ENCODE data around the gene ADIPOQ.
"Not testable (repeated sequence)": the region's sequence is repeated elsewhere in the genome, so short reads cannot be mapped to it uniquely, and the experiment has no call there.

Gene ADIPOQ

GRCh38 chr3:186854146-186854545, 11.6 kb downstream of the ADIPOQ start:
- no peak overlapping the region for H3K4me3 ChIP-seq (ENCODE audit: low read length)
- H3K4me1 ChIP-seq (ENCODE audit: low read length) = peaks cover 3% of the 10 kb centered on the region
- peaks cover 4% of the 10 kb centered on the region; the same call in 1 of the 2 replicates for H3K9me3 ChIP-seq (ENCODE audit: insufficient read depth, low read length)
- H3K79me2 ChIP-seq (ENCODE audit: low read length) = no peaks in the 10 kb centered on the region
- H3K36me3 ChIP-seq (replicated peaks; ENCODE audit: low read depth, low read length) = no peaks in the 10 kb centered on the region
- H3K9ac ChIP-seq (ENCODE audit: low read length) = no peak overlapping the region
- no peak overlapping the region for H2AFZ ChIP-seq (ENCODE audit: low read depth, low read length)
- no peak overlapping the region for H3K27ac ChIP-seq (ENCODE audit: low read length)
- H3K27me3 ChIP-seq (ENCODE audit: low read depth, low read length) = no peaks in the 10 kb centered on the region
- no peaks in the 10 kb centered on the region for H4K20me1 ChIP-seq (ENCODE audit: insufficient read depth, low read length)
- no peak overlapping the region for H3K4me2 ChIP-seq (ENCODE audit: low read length)
- TF ChIP-seq, protein P1, sequence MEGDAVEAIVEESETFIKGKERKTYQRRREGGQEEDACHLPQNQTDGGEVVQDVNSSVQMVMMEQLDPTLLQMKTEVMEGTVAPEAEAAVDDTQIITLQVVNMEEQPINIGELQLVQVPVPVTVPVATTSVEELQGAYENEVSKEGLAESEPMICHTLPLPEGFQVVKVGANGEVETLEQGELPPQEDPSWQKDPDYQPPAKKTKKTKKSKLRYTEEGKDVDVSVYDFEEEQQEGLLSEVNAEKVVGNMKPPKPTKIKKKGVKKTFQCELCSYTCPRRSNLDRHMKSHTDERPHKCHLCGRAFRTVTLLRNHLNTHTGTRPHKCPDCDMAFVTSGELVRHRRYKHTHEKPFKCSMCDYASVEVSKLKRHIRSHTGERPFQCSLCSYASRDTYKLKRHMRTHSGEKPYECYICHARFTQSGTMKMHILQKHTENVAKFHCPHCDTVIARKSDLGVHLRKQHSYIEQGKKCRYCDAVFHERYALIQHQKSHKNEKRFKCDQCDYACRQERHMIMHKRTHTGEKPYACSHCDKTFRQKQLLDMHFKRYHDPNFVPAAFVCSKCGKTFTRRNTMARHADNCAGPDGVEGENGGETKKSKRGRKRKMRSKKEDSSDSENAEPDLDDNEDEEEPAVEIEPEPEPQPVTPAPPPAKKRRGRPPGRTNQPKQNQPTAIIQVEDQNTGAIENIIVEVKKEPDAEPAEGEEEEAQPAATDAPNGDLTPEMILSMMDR (IDR thresholded peaks at IDR 0.05; ENCODE audit: low read depth, low read length) = no peak
- no peak for TF ChIP-seq EZH2phosphoT487 (IDR thresholded peaks at IDR 0.05; ENCODE audit: low read depth)

GRCh38 chr3:186854954-186855353, 12.4 kb downstream of the ADIPOQ start:
- Histone ChIP-seq H3K36me3 (replicated peaks; ENCODE audit: low read depth, low read length) (no peaks in the 10 kb centered on the region), H3K4me2 (ENCODE audit: low read length) (no peak overlapping the region), H3K27ac (ENCODE audit: low read length) (no peak overlapping the region), H3K9ac (ENCODE audit: low read length) (no peak overlapping the region), H3K79me2 (ENCODE audit: low read length) (no peaks in the 10 kb centered on the region), H3K4me3 (ENCODE audit: low read length) (no peak overlapping the region), H4K20me1 (ENCODE audit: insufficient read depth, low read length) (no peaks in the 10 kb centered on the region), H3K27me3 (ENCODE audit: low read depth, low read length) (no peaks in the 10 kb centered on the region), H3K4me1 (ENCODE audit: low read length) (no peaks in the 10 kb centered on the region), H3K9me3 (ENCODE audit: insufficient read depth, low read length) (peaks cover 4% of the 10 kb centered on the region; the same call in 1 of the 2 replicates), H2AFZ (ENCODE audit: low read depth, low read length) (no peak overlapping the region)
- TF ChIP-seq, protein P1 (IDR thresholded peaks at IDR 0.05; ENCODE audit: low read depth, low read length) = no peak
- no peak for TF ChIP-seq EZH2phosphoT487 (IDR thresholded peaks at IDR 0.05; ENCODE audit: low read depth)

DNA sequence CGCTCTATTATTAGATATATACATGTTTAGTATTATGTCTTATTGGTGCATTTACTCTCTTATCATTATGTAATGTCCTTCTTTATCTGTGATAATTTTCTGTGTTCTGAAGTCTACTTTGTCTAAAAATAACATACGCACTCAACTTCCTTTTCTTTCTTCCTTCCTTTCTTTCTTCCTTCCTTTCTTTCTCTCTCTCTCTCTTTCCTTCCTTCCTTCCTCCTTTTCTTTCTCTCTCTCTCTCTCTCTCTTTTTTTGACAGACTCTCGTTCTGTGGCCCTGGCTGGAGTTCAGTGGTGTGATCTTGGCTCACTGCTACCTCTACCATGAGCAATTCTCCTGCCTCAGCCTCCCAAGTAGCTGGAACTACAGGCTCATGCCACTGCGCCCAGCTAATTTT, 15.2 kb downstream of the ADIPOQ start:
- H3K4me2 ChIP-seq (ENCODE audit: low read length) = no peak overlapping the region
- no peak overlapping the region for H2AFZ ChIP-seq (ENCODE audit: low read depth, low read length)
- H3K79me2 ChIP-seq (ENCODE audit: low read length) = no peaks in the 10 kb centered on the region
- no peak overlapping the region for H3K27ac ChIP-seq (ENCODE audit: low read length)
- TF ChIP-seq, protein P1 (IDR thresholded peaks at IDR 0.05; ENCODE audit: low read depth, low read length) = no peak
- no peaks in the 10 kb centered on the region for H3K27me3 ChIP-seq (ENCODE audit: low read depth, low read length)
- peaks cover 4% of the 10 kb centered on the region; the same call in 1 of the 2 replicates for H3K9me3 ChIP-seq (ENCODE audit: insufficient read depth, low read length)
- H3K4me3 ChIP-seq (ENCODE audit: low read length) = no peak overlapping the region
- H3K36me3 ChIP-seq (replicated peaks; ENCODE audit: low read depth, low read length) = no peaks in the 10 kb centered on the region
- H4K20me1 ChIP-seq (ENCODE audit: insufficient read depth, low read length) = no peaks in the 10 kb centered on the region
- H3K9ac ChIP-seq (ENCODE audit: low read length) = no peak overlapping the region
- no peaks in the 10 kb centered on the region for H3K4me1 ChIP-seq (ENCODE audit: low read length)

DNA sequence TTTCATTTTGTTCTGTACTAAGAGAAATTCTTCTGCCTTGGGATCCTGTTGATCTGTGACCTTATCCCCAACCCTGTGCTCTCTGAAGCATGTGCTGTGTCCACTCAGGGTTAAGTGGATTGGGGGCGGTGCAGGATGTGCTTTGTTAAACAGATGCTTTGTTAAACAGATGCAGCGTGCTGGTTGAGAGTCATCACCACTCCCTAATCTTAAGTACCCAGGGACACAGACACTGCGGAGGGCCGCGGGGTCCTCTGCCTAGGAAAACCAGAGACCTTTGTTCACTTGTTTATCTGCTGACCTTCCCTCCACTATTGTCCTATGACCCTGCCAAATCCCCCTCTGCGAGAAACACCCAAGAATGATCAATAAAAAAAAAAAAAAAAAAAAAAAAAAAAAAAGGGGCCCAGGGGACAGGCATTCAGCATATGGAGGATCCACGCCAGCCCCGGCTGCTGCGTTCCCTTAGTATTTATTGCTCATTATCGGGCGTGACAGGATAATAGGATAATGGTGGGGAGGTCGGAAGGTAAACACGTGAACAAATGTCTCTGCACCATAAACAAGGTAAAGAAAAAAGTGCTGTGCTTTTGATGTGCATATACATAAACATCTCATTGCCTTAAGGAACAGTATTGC, 22.8 kb downstream of the ADIPOQ start:
- H3K4me1 ChIP-seq (ENCODE audit: low read length); H3K27ac ChIP-seq (ENCODE audit: low read length); H3K79me2 ChIP-seq (ENCODE audit: low read length); H3K27me3 ChIP-seq (ENCODE audit: low read depth, low read length); H3K36me3 ChIP-seq (replicated peaks; ENCODE audit: low read depth, low read length); H2AFZ ChIP-seq (ENCODE audit: low read depth, low read length); H3K9me3 ChIP-seq (ENCODE audit: insufficient read depth, low read length); H4K20me1 ChIP-seq (ENCODE audit: insufficient read depth, low read length); H3K4me3 ChIP-seq (ENCODE audit: low read length); H3K9ac ChIP-seq (ENCODE audit: low read length); H3K4me2 ChIP-seq (ENCODE audit: low read length): not testable (repeated sequence)

DNA sequence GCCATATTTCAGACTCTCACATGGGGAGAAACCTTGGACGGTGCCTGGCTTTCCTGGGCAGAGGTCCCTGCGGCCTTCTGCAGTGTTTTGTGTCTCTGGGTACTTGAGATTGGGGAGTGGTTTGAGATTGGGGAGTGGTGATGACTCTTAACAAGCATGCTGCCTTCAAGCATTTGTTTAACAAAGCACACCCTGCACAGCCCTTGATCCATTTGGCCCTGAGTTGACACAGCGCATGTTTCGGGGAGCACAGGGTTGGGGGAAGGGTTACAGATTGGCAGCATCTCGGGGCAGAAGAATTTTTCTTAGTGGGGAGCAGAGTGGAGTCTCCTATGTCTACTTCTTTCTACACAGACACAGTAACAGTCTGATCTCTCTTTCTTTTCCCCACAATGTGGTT, 23.6 kb downstream of the ADIPOQ start:
- not testable (repeated sequence) for H3K27ac ChIP-seq (ENCODE audit: low read length); H3K79me2 ChIP-seq (ENCODE audit: low read length); H3K27me3 ChIP-seq (ENCODE audit: low read depth, low read length); H3K4me3 ChIP-seq (ENCODE audit: low read length); H3K36me3 ChIP-seq (replicated peaks; ENCODE audit: low read depth, low read length); H2AFZ ChIP-seq (ENCODE audit: low read depth, low read length); H3K9me3 ChIP-seq (ENCODE audit: insufficient read depth, low read length); H3K9ac ChIP-seq (ENCODE audit: low read length); H3K4me1 ChIP-seq (ENCODE audit: low read length); H3K4me2 ChIP-seq (ENCODE audit: low read length); H4K20me1 ChIP-seq (ENCODE audit: insufficient read depth, low read length)

All from OCI-LY3 (cell line).